Activated T-helper 1 cell treated with anti-CD3 and anti-CD28 coated beads, Interleukin-2, amount 50 U/mL, for 16 hours (primary cell): ENCODE results near the gene KLF7.

ENCODE experiments used
- DNase-seq, 2 donors: peaks; one replicate each; pipeline ENCODE4 v3.0.0-alpha.2; 2020; ENCODE audit warnings: low read depth in 1 of 2, low spot score in 1 of 2

Gene KLF7

DNA sequence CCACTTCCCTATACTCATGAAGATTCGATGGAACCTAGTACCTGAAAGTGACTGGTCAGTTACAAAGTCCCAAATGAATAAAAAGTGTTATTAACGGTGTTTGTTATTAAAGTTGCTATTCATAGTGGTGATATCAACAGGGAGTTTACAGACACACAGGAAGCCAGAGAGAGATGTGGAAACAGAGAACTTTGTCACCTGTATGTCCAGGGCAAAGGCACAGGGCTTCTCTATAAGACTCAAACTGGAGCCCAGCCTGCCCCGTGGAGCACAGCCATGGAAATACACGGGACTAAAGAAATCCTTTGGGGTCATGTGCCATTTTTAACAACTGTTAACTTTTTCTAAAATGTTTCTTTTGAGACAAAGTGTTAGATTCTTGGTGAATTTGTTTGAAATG lies 68.5 kb downstream of the KLF7 start:
- no peak for DNase-seq

DNA sequence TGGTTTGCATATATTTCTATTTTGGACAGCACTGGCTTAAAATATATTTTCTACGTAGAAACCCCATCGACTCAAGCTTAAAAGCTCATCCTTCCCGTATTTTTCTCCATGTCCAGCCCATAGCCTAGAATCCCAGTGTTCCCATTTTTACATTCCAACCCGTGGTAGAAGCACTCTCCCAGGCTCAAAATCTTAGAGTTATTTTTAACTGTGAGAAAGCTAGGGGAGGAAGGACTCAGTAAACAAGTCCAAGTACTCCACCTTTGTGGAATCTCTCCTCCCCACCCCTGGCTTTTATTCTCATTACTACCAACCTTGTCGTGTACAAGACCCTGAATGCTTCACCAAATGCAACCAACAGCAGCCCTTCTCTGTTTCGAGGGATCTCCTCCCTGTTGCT lies 69.8 kb downstream of the KLF7 start:
- no peak for DNase-seq

DNA sequence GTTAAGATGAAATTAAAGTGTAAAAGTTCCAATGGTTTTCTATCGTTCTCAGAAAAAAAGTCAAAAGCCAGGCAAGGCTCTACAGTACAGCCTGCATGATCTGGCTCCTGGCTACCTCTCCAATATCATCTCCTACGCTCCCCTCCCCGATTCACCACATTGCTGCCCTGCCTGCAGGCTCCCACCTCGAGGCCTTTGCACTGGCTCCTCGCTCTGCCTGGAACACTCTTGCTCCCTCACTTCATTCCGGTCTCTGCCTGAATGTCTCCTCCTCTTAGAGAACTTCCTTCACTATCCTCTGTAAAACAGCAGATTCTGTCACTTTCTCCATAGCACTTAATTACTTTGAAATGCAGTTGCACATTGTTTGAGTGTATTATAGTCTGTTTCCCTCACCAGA lies 72.5 kb downstream of the KLF7 start:
- no peak for DNase-seq

DNA sequence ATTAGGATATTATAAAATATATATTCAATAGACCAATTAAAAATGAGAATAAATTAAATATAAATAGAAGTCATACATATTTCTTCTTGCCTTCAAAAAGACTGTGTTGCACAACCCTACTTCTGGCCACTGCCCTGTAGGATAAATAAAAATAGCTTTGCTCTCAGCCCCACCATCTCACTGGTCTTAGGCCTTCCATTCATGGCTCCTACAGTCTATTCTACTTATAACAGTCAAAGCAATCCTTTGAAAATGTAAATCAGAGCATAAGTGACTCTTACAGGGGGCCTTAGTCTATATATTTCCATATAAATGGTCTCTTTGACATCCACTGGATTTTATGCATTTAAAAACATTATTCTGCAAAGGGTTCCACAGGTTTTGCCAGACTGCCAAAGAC lies 72.9 kb downstream of the KLF7 start:
- no peak for DNase-seq

DNA sequence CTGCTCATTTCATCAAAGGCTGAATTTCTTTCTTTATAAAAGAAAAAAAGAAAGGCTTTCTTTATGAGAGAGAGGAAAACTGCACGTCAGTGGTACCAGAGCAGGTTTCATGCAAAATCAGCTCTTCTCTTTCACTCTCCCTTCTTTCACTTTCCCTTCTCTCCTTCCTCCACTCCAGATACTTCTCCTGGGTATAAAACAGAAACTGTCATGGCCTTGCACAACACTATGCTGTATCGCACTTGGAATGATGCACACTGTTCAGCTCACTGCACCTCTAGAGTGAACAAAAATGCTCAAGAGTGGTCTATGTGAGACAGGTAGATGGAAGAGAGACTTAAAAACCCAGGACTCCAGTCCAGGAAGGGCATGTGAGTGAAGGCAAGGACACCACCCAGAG lies 73.8 kb downstream of the KLF7 start:
- no peak for DNase-seq

DNA sequence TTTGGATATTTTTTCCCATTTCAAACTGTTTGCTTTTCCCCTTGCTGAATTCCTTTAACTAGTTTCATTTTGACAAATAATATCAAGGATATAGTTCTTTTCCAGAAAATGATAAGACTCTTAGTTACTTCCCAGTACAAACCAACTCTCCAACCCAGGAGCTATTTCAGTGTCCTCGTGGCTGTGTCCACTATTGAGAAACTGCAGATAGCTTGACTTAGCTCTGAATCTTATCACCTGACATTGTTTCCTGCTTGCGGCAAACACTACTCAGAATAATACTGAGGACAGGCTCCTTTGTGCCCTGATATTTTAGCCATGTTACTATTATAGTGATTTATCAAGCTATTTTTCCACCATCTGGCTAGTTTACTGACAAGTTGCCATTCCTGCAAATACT lies 74.6 kb downstream of the KLF7 start:
- no peak for DNase-seq

DNA sequence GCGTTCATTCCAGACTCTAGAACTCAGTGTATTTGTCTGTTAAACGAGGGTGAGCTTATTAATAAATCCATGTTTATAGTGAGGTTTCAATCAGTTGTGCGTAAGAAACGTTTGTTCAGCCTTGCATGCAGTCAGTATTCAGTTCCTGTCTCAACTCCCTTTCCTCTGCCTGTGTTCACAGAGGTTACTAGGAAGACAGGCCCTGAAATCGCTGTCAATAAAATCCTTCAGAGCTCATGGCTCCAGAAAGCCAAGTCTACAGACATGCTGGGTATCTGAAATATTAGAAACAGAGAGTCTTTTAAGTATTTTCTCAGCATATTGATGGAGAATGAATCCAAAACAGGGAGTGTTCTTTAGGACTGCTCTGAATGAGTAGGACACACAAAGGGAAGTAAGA lies 75.4 kb downstream of the KLF7 start:
- DNase-seq, result no peak

DNA sequence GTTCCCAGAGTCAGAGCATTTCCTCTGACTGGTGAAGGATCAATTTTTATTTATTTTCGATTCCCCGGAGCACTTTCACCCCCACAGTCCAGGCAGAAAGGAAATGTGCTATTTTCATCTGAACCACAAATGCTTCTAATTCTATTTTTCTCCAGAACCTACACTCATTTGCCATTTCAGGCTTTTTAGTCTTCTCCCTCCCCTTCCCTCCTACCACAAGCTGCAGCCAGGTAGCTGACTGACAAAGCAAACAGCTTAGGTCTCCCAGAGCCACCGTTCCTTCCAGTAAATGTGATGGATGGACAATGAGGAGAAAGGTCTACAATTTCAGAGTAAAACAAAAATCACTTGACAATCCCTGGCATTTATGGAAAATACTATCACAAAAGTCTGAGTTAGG lies 76.9 kb downstream of the KLF7 start:
- no peak for DNase-seq

DNA sequence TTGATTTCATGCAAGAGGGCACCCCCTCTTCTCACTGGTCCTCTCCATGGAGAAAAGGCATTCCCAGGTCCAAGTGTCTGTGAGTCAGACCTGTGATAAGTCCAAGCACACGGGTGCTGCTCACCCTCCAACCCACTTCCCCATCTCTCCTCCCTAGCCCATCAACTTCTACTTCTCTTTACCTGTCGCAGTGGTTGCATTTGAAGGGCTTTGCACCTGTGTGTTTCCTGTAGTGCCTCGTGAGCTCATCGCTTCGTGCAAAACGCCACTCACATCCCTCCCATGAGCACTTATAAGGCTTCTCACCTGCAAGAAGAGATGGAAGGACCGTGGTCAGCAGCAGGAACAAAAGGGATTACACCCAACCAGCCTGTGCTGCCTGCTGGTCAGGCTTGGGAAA lies 77.5 kb downstream of the KLF7 start:
- no peak for DNase-seq

DNA sequence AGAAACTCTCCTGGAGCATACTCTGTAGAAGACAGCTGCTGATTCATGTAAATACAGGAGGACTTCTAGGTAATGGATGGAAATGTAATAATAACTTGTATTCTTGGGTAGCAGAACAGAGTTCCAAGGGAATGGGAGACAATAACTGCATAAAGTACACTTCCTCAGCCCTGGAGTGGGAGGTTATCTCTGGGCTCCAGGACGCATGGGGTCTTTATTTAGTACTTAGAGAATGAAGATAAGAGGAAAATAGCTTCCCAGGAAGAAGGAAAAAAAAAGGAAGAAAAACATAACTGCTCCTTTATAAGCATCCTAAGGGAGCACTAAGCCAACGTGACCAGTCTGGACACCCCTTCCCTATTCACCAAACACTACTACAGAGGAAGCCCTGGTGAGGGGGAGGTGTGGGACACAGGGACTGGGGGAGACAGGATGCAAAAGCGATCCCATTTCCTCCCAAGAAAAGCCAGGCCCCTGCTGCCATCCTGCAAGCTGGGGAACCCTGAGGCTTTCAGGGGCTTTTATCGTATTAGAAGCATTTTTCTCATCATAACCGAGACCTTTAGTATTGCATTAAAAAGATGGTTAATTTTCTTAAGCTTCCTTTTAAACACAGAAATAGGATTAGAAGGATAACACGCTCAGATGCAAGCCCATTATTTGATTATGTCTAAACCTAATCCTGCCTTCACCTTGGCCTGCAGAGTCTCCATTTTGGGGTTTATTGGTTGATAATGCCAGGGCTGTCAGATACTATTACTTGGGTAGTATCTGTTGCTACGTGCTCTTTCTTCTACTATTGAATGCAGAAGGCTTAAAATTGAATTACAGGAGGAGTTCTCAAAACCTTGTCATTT lies 78.5 kb downstream of the KLF7 start:
- no peak for DNase-seq

DNA sequence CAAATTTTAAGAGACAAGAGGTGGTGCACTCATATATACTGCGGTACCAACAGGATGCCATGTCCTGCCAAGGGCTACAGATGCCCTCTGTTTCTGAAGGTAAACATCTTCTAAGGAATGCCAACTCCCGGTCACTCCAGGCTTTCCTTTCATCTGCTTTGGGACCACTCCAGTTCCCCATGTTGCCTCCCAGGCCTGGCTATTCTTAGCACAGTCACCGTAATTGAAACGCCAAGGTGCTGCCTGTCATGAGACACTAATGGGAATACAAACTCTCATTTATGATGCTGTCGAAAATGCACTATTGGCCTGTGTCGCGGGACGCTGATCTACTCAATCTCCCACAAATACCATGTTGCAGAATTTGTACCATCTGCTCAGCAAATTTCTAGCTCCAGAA lies 79.6 kb downstream of the KLF7 start:
- DNase-seq, result no peak

DNA sequence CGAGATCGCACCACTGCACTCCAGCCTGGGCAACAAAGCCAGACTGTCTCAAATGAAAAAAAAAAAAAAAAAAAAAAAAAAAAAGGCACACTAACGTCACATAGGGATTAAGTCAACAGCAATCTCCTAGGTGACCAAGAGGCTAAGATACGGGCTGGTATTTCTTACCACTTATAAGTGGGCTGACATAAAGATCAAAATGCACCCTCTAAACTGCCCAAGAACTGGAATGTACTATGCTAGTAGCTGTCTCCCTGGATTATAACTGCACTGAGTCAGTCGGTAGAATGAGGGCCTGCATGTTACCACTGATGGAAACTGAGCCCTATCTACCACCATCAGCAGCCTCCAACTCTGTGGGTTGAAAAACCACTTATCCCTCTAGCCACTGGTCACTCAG lies 80.6 kb downstream of the KLF7 start:
- DNase-seq, result no peak

DNA sequence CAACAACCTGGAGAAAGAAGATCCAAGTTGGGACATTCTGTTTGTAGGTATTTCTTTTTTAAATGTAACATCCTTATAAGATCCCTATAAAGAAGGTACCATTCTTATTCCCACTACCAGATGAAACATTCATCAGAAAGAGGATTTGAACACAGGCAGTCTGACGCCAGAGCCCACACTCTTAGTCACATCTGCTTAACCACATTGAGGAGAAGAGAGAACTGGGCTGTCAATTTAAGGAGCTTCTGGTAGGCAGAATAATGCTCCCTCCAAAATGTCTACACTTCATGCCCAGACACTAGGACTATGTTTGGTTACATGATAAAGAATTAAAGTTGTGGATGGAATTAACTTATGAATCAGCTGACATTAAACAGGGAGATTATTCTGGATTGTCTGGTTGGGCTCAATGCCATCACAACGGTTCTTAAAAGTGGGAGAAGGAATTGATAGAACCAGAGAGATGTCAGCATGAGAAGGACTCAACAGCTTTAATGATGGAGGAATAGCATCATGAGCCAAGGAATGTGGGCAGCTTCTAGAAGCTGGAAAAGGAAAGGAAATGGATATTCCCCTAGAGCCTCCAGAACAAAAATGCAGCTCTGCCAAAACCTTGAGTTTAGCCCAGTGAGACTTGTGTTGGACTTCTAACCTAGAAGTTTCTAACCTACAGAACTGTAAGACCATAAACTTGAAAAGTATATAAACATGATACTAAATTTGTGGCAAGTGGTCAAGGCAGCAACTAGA lies 82.2 kb downstream of the KLF7 start:
- no peak for DNase-seq

DNA sequence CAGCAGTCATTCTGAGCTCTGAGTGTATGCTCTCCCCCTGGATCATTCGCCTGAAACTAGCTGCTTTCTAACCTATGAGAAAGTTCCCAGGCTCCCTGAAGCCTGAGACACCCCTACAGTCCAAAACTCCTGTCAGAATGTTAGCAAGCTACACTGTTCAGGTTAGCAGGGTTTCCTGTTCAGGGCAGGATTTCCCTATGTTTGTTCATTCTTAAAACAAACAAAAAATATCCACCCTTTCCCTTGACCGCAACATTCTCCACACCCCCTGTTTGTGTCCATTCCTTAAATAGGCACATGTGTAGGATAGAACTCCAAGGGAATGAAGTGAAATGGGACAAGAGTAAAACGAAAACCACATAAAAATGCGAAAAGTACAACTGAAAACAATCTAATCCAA lies 83.1 kb downstream of the KLF7 start:
- DNase-seq, result no peak

DNA sequence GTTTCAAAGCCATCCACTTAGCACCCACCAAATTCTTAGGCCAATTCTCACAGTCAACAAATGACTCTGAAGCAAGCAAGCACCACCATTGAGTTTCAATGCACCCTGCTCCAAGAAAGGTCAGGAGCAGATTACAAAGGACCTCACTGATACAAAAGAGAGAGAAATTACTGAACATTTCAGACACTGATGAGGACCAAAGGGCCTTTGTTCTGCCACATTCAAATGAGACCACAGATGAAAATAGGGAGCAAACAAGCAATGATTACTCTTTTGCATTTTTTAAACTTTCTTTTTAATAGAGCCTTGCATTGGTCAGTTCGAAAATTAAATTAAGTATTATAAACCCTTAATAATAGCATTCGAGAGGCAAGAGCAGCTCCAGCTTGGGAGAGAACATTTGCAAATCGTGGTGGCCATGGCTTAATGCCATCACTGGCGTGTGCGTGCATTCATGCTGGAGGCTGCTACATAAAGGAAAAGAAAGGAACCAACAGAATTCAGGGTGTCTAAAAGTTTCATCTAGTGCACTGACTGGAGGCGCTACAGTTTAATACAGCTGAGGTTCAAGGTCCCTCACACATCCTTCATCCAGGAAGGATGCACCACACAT lies 87.5 kb downstream of the KLF7 start:
- DNase-seq, result no peak

DNA sequence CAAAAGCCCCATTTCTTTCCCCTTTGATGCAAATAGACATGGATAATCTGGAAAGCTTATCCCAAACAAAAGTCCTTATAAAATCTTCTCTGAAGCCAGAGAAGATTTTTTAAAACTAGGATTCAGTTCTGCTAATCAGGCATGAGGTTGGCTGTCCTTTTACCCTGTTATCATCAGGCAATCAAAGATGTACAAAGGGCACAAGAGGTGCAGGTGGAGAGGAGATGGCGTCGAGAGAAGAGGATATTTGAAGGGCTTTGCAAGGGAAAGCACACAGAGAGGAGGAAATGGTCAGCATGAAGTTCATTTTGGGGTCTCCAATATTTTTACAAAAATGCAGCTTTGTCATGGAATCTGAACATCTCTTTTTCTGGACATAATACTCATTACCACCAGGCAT lies 88.5 kb downstream of the KLF7 start:
- no peak for DNase-seq

DNA sequence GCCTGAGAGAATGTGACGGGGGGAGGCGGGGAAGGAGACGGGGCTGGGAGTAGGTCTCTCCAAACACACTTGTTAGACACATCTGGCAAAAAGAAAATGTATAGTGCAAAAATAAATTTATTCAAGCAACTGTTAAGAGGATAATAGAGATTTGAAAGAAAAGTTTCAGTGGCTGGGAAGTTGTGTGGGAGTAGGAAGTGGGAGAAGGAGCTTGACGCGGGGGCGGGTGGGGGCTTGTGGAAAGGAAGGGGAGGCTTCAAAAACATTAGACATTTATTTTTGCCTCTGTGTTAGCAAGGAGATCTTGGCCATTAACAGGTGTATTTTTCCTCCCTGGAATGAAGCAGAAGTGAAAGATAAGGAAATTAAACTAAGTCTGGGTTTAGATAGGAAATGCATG lies 90.3 kb downstream of the KLF7 start:
- DNase-seq, result no peak

DNA sequence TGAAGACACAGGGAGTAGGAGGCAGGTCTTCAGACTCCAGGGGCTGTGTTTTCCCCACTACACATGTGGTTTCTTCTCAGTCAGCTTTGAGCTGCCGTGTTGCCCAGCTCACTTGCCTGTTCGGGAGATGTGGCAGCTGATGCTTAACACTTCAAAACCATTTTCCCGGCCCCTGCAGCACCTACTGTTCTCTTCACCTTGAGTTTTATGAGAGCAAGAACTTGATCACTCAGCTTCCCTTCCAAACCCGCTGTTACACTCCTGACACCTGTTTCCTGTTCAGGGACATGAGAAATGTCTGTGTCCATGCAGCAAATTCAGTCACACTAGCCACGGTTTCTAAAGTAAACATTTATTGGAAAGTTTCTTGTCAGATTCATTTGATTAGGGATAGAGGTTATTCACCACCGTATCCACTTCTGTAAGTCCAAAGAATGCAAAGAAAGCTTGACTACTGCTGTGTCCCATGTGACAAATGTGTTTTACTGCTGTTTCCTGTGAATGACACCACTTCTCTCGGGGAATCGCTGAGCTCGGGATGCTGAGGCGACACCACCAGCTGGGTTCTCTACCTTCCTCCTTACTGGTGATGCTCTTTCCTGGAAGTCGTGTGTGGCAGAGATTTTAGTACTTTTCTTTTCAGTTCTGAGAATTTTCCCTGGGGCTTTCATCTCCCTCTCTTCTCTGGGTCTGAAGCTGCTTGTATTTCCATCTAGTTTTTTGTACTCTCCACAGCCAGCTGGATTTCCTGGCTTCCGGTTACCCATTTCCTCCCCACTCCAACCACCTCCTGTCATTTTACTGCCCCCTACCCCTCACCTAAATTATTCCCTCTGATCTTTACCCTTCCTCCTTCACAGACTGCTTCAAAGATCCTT lies 91.7 kb downstream of the KLF7 start:
- no peak for DNase-seq

DNA sequence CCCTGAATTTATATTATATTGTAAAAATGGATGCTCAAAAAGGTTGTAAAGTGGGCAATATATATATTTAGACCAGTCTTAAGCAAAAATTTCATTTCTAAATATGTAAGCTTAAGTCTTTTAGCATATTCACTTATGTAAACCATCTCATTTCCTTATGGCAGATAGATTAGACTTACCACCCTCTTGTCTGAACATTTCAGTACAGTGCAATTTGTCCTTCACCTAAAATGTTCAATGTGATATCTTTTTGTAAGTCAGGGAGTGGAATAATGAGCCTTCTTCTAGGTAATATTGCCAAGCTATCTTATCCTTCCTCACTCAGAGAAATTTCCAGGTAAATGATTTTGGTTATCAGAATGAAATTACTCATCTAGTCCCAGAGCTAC lies 92.3 kb downstream of the KLF7 start:
- no peak for DNase-seq

DNA sequence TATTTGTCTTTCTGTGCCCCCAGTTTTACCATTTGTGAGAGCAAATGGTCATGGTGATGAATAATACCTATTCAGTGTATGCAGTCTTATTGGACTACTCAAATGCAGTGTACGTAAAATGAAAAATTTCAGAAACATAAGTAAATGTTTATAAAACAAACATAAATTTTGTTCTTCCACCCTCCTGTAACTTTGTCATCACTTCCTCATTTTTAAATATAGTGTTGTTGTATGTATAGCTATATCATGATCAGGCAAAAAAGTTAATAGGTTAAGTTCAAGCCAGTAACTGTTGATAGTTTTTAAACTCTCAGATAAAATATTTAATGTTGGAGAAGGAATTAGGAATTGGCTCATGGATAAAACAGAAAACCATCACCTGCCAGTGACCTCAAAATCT lies 93.2 kb downstream of the KLF7 start:
- no peak for DNase-seq

DNA sequence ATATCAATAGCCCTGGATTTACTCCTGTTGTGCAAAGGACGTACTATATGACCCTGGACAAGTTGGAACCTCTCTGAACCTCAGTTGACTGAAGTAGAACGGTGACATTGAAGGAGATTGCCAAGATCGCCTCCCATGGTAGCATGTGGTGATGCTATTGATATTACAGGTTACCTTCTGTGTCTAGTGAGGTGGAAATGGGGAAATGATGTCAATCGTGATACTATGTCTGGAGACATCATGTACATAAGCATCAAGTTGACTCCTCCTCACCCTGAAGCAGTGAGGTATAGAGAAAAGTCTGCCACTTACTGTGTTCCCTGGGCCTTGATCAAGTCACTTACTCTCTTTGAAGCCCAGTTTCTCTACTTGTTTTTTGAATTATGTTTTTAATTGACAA lies 93.9 kb downstream of the KLF7 start:
- DNase-seq, result no peak
